NCI-H2196 (cell line): ENCODE measurements around the gene TRIM24.
"Not testable (repeated sequence)": the region's sequence is repeated elsewhere in the genome, so short reads cannot be mapped to it uniquely, and the experiment has no call there.

Experiments
- DNase-seq: peaks from one replicate; lab custom pipeline; 2025; ENCODE audit not compliant: unreplicated experiment; lab: John Stamatoyannopoulos, UW

Gene TRIM24

DNA sequence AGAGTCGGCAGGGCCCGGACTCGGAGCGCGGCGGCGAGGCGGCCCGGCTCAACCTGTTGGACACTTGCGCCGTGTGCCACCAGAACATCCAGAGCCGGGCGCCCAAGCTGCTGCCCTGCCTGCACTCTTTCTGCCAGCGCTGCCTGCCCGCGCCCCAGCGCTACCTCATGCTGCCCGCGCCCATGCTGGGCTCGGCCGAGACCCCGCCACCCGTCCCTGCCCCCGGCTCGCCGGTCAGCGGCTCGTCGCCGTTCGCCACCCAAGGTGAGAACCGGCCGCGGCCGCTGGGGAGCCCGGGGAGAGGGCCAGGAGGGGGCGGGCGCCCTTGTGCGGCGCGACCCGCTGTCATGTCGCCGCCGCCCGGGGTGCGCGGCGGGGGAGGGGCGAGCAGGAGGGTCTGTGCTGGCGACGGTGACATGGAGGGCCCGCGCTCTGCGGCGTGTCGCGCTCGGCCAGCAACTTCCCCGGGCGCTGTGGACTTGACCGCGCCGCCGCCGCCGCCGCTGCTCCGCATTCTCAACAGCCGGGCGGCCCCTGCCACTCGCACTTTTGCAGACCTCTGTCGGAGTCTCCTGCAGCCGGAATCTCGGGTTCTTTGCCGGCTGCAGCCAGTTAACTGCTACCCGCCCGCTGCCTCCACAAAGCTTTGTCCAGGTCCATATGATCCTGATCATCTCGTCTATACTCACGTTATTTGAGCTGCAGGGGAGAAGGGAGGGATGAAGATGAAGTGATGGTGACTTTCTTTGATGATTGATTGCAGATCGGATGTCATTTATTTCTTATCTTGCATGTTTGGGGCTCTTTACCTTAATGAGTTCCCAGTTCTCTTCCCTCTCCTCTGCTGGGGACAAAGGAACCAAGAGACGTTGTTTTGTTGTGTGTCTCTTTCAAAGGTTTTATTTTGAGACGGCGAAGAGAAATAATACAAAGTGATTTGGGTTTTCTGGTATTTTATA lies 869 bp downstream of the TRIM24 start:
- peak; percentile 55 for DNase-seq

DNA sequence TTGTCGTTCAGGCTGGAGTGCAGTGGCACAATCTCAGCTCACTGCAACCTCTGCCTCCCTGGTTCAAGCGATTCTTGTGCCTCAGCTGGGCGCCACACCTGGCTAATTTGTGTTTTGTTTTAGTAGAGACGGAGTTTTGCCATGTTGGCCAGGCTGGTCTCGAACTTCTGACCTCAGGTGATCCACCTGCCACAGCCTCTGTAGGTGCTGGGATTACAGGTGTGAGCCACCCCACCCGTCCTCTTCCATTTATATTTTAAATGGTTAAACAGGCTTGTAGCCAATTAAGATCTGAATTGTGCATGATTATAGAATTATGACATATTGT lies 3.2 kb downstream of the TRIM24 start:
- DNase-seq = not testable (repeated sequence)

DNA sequence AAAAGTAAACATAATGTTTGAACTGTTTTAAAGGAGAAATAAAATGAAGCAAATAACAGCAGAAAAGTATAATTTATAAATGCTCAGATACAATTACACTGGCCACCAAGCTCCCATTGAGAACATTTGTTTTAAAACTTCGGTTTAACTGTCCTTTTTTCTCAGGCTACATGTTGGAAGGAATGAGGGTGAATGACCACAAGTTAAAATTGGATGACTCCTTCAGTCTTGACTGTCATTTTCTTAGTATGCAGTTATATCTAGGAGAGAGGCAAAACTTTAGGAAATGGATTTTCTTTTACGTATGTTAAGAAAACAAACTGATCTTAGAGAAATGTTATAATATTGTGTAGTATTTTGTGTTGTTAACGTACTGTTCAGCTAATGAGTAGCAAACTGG lies 5.0 kb downstream of the TRIM24 start:
- DNase-seq = no peak

DNA sequence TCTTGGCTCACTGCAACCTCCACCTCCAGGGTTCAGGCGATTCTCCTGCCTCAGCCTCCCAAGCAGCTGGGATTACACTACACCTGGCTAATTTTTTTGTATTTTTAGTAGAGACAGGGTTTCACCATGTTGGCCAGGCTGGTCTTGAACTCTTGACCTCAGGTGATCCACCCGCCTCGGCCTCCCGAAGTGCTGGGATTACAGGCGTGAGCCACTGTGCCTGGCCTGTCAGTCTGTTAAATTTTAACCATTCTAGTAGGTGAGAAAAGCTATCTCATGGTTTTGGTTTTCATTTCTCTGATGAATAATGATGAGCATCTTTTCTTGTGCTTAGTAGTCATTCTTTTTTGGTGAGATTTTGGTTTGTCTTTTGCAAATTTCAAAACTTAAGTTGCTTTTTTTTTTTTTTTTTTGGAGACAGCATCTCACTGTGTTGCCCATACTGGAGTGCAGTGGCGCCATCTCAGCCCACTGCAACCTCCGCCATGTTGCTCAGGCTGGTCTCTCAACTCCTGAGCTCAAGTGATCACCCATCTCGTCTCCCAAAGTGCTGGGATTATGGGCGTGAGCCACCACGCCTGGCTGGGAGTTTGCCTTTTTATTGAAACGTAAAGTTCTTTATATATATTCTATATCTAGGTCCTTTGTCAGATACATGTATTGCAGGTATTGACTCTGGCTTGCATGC lies 6.2 kb downstream of the TRIM24 start:
- DNase-seq = not testable (repeated sequence)

DNA sequence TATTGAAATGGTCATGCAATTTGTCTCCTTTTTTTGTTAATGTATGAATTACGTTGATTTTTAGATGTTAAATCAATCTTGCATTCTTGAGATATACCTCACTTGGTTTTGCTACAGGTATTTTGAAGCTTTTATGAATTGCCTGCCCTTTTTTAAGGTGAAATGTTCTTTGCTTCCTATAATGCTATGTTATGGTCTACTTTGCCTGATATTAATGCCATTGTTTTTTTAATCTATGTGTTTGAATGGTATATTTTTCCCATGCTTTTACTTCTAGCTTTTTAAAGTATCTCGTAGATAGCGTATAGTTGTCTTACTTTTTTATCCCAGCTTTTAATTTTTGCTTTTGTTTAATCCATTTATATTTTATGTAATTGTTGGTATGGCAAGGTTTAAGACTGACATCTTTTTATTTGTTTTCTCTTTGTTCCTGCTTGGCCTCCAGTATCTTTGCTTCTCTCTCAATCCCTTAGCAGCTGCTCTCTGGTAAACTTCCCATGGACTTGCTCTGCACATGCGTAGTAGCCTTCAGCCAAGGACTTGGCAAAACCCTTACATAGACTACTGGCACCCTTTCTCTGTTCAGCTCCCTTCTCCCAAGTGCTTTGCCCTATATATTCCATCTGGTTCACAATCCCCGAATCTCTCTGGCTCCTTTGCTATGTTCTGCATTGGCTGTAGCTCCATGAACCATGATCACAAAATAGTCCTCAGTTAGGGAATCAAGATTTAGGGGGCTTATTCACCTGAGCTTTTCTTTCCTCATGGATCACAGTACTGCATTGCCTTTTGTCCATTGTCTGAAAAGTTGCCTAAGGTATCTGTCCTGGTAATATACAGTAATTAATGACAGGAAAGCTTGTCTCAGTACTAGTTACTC lies 8.4 kb downstream of the TRIM24 start:
- peak; percentile 30 for DNase-seq

DNA sequence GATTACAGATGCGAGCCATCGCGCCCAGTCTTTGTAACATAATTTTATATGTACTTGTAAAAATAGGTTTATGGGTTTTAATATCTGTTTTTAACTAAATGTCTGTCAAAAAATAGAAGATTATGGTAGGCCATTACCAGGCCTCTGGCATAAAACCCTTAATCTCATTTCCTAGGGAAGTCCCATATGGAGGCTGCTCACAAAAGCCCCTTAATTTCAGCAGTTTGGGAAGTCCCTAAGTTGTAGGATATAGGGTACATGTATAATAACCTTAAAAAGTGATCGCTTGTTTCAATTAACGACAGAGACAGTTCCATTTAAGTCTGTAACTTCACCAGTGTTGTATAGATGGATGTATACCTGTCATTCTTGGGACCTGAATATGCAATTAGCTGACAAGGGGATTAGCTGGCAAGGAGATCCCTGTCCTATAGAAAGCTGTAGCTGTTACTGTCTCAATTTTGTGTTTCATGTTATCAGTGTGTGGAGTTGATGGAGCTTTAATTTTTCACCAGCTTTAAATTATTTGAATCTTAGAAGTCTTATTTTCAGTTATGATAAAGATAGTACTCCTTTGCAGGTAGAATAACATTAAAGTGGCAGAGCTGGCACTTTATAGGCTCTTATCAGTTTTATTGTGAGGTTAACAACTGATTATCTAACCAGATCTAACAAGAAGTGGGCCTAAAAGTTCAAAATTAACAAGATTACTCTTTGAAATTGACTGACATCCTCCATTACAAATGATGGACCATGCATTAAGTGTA lies 10.5 kb downstream of the TRIM24 start:
- no peak for DNase-seq

DNA sequence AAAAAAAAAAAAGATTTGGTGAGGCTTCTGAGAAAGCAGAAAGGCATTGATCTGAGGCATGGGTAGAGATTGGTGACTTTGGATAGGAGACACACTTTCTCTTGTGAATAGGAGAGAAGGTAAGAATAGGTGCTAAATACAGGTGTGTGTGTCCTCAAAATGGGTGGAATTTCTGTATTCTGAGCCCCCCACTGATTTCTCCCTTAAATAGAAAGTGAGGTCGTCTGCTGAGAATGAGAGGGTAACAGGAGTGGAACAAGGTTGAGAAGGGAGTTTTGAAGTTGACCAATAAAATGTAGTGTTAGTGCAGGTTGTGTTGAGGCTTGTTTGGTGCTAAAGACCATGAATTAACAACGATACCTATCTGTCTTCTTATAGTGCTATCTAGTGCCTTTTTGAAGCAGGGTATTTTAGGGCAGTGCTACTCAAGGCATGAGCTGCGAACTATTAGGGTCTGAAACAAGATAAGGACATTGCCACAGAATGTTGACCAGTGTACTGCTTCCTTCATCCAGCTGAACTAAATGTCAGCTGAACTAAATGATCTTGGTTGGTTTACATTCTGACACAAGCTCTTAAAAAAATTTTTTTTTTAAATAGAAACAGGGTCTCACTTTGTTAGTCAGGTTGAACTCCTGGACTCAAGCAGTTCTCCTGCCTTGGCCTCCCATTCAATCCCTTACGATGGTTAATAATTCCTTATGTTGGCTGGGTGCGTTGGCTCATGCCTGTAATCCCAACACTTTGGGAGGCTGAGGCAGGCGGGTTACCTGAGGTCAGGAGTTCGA lies 12.4 kb downstream of the TRIM24 start:
- DNase-seq = no peak

DNA sequence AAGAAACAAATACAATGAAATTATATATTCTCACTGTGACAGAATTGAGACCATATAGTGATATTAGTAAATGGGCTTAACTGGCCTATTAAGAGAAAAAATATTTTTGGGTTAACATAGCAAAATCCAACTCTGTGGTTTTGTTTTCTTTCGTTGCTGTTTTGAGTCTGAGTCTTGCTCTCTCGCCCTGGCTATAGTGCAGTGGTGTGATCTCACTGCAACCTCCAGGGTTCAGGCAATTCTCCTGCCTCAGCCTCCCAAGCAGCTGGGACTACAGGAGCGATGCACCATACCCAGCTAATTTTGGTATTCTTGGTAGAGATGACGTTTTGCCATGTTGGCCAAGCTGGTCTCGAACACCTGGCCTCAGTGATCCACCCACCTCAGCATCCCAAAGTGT lies 15.3 kb downstream of the TRIM24 start:
- DNase-seq = no peak

DNA sequence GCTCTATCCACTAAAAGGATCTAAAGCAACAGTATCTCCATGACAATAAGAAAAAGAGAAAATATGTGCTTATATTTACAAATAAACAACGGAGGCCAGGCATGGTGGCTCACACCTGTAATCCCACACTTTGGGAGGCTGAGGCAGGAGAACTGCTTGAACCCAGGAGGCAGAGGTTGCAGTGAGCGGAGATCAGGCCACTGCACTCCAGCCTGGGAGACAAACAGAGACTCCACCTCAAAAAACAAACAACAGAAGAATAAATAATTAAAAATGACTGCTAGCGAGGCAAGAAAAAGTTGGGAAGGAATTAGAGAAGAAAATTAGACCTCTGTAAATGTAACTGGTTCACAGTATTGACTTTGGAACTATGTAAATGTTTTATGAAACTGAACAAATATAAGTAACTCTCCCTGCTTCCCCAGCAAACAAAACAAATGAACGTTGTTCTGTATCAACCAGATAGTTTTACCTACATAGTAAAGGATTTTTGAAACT lies 17.1 kb downstream of the TRIM24 start:
- no peak for DNase-seq

DNA sequence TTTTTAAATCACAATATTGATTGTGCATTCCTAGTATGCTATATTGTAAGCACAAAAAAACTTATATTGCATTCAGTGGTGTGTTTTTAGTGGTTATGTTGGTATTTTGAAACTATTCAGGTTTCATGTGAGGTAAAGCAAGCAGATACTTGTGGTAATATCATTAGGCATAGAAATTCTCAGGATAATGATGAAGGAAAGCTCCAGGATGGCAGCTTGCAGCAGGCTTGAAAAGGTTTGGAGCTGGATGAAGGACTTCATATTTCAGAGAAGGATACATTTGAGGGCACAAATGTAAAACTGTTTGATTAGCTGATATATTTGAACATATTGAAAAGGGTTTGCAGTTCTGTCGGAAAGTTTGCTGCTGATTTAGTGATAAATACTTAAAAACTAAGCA lies 17.5 kb downstream of the TRIM24 start:
- DNase-seq = no peak

DNA sequence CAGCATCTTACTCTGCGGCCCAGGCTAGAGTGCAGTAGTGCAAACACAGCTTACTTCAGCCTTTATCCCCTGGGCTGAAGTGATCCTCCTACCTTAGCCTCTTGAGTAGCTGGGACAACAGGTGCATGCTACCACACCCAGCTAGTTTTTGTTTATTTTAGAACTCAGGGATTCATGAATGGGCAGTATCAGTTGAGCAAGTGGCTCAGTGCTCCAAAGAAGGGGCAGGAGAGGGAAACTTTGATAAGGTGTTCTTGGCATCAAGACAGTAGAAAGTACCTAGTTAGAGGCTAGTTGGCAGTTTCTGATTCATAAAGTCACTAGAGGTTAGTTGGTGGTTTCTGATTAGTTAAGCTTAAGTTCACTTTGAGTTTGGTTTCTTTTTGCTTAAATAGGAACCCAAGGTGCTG lies 18.4 kb downstream of the TRIM24 start:
- DNase-seq = peak; percentile 55

DNA sequence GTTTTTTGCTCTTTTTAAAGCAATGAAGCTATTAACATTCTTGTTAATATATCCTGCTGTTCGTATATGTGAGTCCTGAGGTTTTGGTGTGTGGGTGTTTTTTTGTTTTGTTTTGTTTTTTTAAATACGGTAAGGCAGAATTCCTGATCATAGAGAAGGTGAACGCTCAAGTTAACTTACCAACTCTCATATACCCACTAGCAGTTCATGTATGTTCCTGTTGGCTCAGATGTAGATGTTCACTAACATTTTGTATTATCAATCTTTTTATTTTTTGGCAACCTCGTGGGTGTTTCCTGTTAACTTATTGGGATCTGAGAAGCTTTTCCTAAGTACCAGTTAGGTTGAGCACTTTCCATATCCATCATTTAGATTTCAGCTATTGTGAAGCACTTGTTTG lies 20.5 kb downstream of the TRIM24 start:
- DNase-seq = no peak

DNA sequence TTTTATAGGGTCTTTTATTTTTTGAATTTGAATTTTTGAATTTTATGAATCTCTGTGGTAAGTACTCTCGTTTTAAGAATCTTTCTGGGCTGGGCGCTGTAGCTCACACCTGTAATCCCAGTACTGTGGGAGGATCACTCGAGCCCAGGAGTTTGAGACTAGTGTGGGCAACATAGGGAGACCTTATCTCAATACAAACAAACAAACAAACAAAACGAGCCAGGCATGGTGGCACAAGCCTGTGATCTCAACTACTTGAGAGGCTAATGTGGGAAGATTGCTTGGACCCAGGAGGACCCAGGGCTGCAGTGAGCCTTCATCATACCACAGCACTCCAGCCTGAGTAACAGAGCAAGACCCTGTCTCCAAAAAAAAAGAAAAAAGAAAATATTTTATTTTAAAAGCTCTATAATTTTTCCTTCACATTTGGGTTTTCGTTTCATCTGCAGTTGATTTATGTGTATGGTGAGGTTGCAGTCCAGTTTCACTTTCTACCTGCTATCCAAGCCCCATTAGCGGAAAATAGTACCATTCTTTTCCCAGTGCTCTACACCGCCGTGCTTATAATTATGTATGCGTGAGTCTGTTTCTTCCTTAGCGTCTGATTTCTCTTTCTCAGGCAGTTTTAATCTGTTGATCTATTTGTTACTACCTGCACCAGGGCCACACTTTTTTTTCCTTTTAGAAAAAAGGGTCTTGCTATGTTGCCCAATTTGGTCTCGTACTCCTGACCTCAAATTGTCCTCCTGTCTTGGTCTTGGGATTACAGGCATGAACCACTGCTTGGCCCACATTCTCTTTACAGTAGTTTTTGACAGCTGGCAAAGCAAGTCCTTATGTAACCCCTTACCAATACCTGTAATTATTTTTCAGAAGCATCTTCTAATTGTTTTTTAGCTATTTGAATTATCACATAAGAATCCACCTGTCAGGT lies 21.7 kb downstream of the TRIM24 start:
- DNase-seq = no peak

DNA sequence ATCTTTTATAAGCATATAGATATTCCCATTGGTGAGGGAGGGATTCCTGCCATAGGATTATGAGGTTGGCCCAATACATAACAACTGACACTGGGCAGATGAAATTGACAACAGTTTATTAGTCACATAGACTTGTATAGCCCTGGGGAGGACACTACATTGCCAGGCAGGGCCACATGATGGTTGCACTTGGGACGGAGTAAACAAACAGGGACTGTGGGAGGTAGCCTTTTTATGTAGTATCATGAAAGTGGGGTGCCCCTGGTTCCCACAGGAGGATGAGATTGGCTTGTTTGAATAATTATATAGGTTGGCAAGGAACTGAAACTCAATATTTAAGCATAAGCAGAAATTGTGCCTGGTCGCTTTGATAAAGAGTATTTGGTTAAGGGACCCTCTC lies 23.5 kb downstream of the TRIM24 start:
- no peak for DNase-seq

DNA sequence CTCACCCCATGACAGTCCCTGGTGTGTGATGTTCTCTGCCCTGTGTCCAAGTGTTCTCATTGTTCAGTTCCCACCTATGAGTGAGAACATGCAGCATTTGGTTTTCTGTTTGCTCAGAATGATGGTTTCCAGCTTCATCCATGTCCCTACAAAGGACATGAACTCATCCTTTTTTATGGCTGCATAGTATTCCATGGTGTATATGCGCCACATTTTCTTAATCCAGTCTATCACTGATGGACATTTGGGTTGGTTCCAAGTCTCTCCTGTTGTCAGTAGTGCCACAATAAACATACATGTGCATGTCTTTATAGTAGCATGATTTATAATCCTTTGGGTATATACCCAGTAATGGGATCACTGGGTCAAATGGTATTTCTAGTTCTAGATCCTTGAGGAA lies 25.4 kb downstream of the TRIM24 start:
- DNase-seq = not testable (repeated sequence)

DNA sequence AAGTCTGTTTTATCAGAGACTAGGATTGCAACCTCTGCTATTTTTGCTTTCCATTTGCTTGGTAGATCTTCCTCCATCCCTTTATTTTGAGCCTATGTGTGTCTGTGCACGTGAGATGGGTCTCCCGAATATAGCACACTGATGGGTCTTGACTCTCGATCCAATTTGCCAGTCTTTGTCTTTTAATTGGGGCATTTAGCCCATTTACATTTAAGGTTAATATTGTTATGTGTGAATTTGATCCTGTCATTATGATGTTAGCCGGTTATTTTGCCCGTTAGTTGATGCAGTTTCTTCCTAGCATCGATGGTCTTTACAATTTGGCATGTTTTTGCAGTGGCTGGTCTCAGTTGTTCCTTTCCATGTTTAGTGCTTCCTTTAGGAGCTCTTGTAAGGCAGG lies 29.1 kb downstream of the TRIM24 start:
- DNase-seq = not testable (repeated sequence)

DNA sequence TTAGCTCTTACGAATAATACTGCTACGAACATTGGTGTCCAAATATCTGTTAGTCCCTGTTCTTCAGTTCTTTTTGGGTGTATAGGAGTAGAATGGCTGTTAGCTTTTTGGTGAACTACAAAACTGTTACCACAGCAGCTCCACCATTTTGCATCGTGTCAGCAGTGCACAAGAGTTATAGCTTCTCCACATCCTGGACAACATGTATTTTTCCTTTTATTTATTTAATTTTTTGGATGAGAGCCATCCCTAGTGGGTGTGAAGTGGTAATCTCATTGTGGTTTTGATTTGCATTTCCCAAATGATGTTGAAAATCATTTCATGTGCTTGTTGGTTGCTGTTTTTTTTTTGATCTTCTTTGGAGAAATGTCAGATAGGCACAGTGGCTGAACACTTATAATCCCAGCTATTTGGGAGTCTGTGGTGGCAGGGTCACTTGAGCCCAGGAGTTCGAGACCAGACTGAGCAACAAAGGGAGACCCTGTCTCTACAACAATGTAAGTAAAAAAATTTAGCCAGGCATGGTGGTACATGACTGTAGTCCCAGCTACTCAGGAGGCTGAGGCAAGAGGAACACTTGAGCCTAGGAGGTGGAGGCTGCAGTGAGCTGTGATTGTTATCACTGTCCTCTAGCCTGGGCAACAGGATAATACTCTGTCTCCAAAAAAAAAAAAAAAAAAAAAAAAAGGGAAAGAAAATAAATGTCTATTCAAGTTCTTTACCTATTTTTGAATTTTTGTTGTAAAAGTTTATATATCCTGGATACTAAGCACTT lies 31.7 kb downstream of the TRIM24 start:
- DNase-seq = no peak

DNA sequence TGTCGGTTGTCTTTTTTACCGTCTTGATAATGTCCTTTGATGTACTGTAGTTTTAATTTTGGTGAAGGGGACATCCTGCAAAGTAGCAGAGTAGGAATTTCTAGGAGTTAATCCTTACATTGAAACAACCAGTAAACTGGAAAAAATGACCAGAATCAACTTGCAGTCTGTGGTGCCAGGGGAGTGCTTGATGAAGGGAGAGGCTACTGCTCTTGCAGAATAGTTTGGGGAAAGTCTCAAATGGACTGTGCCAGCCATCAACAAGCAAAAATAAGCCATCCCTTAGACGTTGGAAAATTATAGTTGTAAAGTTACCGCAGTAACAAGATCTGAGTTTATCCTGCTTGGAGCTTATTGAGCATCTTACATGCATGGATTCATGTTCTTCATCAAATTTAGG lies 32.4 kb downstream of the TRIM24 start:
- no peak for DNase-seq
